Pancreas (tissue), 10 donors: ENCODE data around the gene URM1. TPM values are rescaled to one million over a fixed set of nuclear protein-coding genes. Genes with fewer than 3 reads are reported as not detected.

Source experiments
- ATAC-seq, 4 donors: fragments of 200-7000 bp; cut with Tn5 transposase; one replicate each; pipeline versions ENCODE4 v1.8.0 to v1.9.1; 2020; ENCODE audit warnings: mild to moderate bottlenecking in 4 of 4, moderate library complexity in 4 of 4
- DNase-seq, 6 donors: peaks; one replicate each; pipeline ENCODE4 v3.0.0-alpha.2; 2020
- FAIRE-seq: peaks from 2 replicates; lab custom pipeline; 2012; peaks lifted over from hg19 to GRCh38; lab: Jason Lieb, UNC
- H3K27ac ChIP-seq, 4 donors: fragments of 200-600 bp; sonication (generic); 1 replicate in 3 of 4; 2 replicates in 1 of 4; pipeline versions ENCODE4 v1.5.0 to v1.8.0; 2020
- H3K27me3 ChIP-seq, 4 donors: fragments of 200-600 bp; one replicate each; pipeline ENCODE4 v1.8.0; 2021
- H3K36me3 ChIP-seq, 3 donors: fragments of 200-600 bp; sonication (generic) in 1 of 3; one replicate each; pipeline versions ENCODE4 v1.5.0 to v1.8.0; 2020 to 2021
- H3K4me1 ChIP-seq, 3 donors: fragments of 200-600 bp; one replicate each; pipeline ENCODE4 v1.8.0; 2021
- H3K4me3 ChIP-seq, 4 donors: fragments of 200-600 bp; sonication (generic) in 2 of 4; one replicate each; pipeline versions ENCODE4 v1.5.0 to v1.8.0; 2020 to 2021
- H3K9me3 ChIP-seq, 4 donors: fragments of 200-600 bp; one replicate each; pipeline ENCODE4 v1.8.0; 2021
- CTCF ChIP-seq, 4 donors: fragments of 200-600 bp; sonication (generic) in 3 of 4; IDR thresholded peaks; one replicate each; pipeline versions ENCODE4 v1.5.0 to v1.8.0; 2021; ENCODE audit warnings: antibody characterized with exemption in 4 of 4
- WGBS, 2 donors: extraction: QIAGEN DNeasy Blood & Tissue Kit; methylation state at CpG; one replicate each; pipeline ENCODE4 v1.1.7; 2013; 5-methylcytosine and 5-hydroxymethylcytosine counted together
- intact Hi-C, 3 donors: fragments of 100-400 bp; cut with DNase I; formaldehyde crosslinking; loops; one replicate each; pipeline versions ENCODE4 v1.11.1 to v1.14.2; 2022
- polyA plus RNA-seq, 2 donors: library from polyadenylated mRNA; stranded (reverse); fragments of 200-250 nt; gene quantifications; one replicate each; pipeline ENCODE4 v1.2.3, GENCODE V29; 2013
- total RNA-seq, 6 donors: library from RNA; stranded (reverse); fragmentation: NEBNext Ultra II Directional in 4 of 6; extraction: Animal tissue kit (Norgen Biotek cat#: 25700) in 4 of 6; gene quantifications; one replicate each; pipeline versions ENCODE4 v1.2.1 to v1.2.4, GENCODE V29; 2021 to 2023
- donor health status: healthy with polysubstance abuse.
- donor health status: DM: no; HTN: no; CAD: no; lungs with moderate emphysema.
- donor health status: DM: no; HTN: no; CAD: no.
- donor health status: control.
- donor health status: control.
- donor health status: Bipolar disorder and iron deficiency.
- donor health status: DM: yes; HTN: yes; CAD: no.
- donor health status: DM: no; HTN: no; CAD: no.
- donor health status: DM: no; HTN: no; CAD: no.
- donor health status: DM: yes; HTN: yes; CAD: no.

The URM1 gene
- total and polyA plus RNA-seq, 8 donors: 18.5 to 46.1 (median 33.4) TPM

- Histone ChIP-seq H3K4me3 (peak overlapping the region; percentile 52 to 98 (median 94)), H3K27me3 (no peaks in the 10 kb centered on the region), H3K4me1 (peaks cover 5 to 18% (median 8%) of the 10 kb centered on the region in 3 donors), H3K27ac (no peak overlapping the region), H3K9me3 (no peaks in the 10 kb centered on the region), H3K36me3 (peaks cover 0 to 8% (median 0%) of the 10 kb centered on the region in 3 donors)
- intact Hi-C loops: no loop called here
- DNase-seq (no peak), ATAC-seq (no peak), FAIRE-seq (no peak)
- no peak for TF ChIP-seq CTCF (IDR thresholded peaks at IDR 0.05)
- WGBS, 2 donors: 75 to 80% methylated on average over 12 of the region's 12 CpGs
These were observed 47.4 kb upstream of the URM1 start for GRCh38 chr9:128323791-128324190.

- Histone ChIP-seq H3K36me3 (peaks cover 0 to 8% (median 0%) of the 10 kb centered on the region in 3 donors), H3K9me3 (no peaks in the 10 kb centered on the region), H3K27ac (no peak overlapping the region), H3K4me3 (no peak overlapping the region), H3K4me1 (peaks cover 5 to 18% (median 8%) of the 10 kb centered on the region in 3 donors), H3K27me3 (no peaks in the 10 kb centered on the region)
- intact Hi-C loops: no loop called here
- TF ChIP-seq CTCF (IDR thresholded peaks at IDR 0.05): no peak
- 100% methylated on average over 1 of the region's 1 CpG for WGBS, 2 donors
- FAIRE-seq: no peak
- no peak for DNase-seq
- no peak for ATAC-seq
These were observed 46.8 kb upstream of the URM1 start for GRCh38 chr9:128324401-128324800.

GRCh38 chr9:128325629-128326028 lies 45.5 kb upstream of the URM1 start:
- no peak for TF ChIP-seq CTCF (IDR thresholded peaks at IDR 0.05)
- WGBS, 2 donors: 79 to 89% methylated on average over 13 of the region's 13 CpGs
- FAIRE-seq: no peak

GRCh38 chr9:128333451-128333869 lies 37.7 kb upstream of the URM1 start:
- Histone ChIP-seq H3K4me1 (no peaks in the 10 kb centered on the region), H3K27ac (no peak overlapping the region), H3K9me3 (no peaks in the 10 kb centered on the region), H3K36me3 (peaks cover 0 to 5% (median 0%) of the 10 kb centered on the region in 3 donors), H3K4me3 (no peak overlapping the region), H3K27me3 (no peaks in the 10 kb centered on the region)
- no peak for FAIRE-seq
- no peak for TF ChIP-seq CTCF (IDR thresholded peaks at IDR 0.05)
- 60 to 69% methylated on average over 11 of the region's 11 CpGs for WGBS, 2 donors
- peak in 1 of 4 donors; percentile 38 for ATAC-seq
- intact Hi-C loops: no loop called here
- no peak for DNase-seq

More at GRCh38 chr9:128325629-128326028, 45.5 kb upstream of the URM1 start:
- intact Hi-C loops: no loop called here
- Histone ChIP-seq H3K4me3 (no peak overlapping the region), H3K4me1 (peaks cover 5 to 18% (median 8%) of the 10 kb centered on the region in 3 donors), H3K9me3 (no peaks in the 10 kb centered on the region), H3K27ac (no peak overlapping the region), H3K36me3 (peaks cover 0 to 8% (median 0%) of the 10 kb centered on the region in 3 donors), H3K27me3 (no peaks in the 10 kb centered on the region)
- ATAC-seq (no peak), DNase-seq (no peak)

- no peak for DNase-seq
- Histone ChIP-seq H3K36me3 (peaks cover 0 to 5% (median 0%) of the 10 kb centered on the region in 3 donors), H3K4me3 (no peak overlapping the region), H3K27ac (no peak overlapping the region), H3K27me3 (no peaks in the 10 kb centered on the region), H3K9me3 (no peaks in the 10 kb centered on the region), H3K4me1 (peaks cover 0 to 3% (median 0%) of the 10 kb centered on the region in 3 donors)
- no peak for ATAC-seq
- FAIRE-seq: no peak
- intact Hi-C loops: no loop called here
- TF ChIP-seq CTCF (IDR thresholded peaks at IDR 0.05): no peak
- WGBS, 2 donors: 84 to 89% methylated on average over 7 of the region's 7 CpGs
These were observed 36.0 kb upstream of the URM1 start for GRCh38 chr9:128335161-128335560.
